ENCODE data around the gene PCK1.

Gene PCK1

DNA sequence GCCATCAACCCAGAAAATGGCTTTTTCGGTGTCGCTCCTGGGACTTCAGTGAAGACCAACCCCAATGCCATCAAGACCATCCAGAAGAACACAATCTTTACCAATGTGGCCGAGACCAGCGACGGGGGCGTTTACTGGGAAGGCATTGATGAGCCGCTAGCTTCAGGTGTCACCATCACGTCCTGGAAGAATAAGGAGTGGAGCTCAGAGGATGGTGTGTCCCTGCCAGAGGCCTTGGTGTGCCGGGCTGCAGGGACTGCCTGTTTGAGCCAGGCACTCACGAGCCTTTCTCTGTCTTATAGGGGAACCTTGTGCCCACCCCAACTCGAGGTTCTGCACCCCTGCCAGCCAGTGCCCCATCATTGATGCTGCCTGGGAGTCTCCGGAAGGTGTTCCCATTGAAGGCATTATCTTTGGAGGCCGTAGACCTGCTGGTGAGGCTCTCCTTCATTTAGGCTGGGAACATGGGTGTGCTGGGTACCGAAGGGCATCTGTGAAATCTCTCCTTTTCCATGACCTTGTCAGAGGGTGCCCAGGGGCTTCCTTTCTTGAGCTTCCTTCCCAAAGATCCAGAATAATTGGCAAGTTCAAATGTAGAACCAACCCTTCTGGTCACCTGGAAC is 3.4 kb downstream of the PCK1 start:
- H3K27ac ChIP-seq = no peak overlapping the region
- TF ChIP-seq, protein P1, sequence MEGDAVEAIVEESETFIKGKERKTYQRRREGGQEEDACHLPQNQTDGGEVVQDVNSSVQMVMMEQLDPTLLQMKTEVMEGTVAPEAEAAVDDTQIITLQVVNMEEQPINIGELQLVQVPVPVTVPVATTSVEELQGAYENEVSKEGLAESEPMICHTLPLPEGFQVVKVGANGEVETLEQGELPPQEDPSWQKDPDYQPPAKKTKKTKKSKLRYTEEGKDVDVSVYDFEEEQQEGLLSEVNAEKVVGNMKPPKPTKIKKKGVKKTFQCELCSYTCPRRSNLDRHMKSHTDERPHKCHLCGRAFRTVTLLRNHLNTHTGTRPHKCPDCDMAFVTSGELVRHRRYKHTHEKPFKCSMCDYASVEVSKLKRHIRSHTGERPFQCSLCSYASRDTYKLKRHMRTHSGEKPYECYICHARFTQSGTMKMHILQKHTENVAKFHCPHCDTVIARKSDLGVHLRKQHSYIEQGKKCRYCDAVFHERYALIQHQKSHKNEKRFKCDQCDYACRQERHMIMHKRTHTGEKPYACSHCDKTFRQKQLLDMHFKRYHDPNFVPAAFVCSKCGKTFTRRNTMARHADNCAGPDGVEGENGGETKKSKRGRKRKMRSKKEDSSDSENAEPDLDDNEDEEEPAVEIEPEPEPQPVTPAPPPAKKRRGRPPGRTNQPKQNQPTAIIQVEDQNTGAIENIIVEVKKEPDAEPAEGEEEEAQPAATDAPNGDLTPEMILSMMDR (conservative IDR thresholded peaks at IDR 0.05) = no peak

- TF ChIP-seq, protein P1 (conservative IDR thresholded peaks at IDR 0.05) = no peak
- H3K27ac ChIP-seq = no peak overlapping the region
Observed at GRCh38 chr20:57564951-57565642, 4.2 kb downstream of the PCK1 start.

DNA sequence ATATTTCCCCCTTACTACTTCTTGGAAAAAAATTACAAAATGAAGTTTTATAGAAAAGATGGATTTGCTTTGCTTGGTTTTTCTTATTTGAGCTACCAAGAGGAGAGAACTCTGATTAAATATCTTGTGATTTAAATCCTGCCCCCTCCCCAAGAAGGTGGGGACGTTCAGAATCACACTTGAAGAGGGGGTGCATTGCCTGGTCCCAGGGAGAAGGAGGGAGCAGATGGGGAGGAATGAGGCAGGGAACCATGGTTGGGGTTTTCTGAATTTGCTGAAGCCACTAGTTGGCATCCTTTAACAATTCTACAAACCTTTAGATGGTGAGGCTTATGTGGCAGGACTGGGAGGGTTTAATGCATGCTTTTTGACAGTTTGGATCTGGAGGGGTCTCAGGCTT is 5.5 kb downstream of the PCK1 start:
- TF ChIP-seq, protein P1 (conservative IDR thresholded peaks at IDR 0.05) = no peak
- H3K27ac ChIP-seq = no peak overlapping the region

DNA sequence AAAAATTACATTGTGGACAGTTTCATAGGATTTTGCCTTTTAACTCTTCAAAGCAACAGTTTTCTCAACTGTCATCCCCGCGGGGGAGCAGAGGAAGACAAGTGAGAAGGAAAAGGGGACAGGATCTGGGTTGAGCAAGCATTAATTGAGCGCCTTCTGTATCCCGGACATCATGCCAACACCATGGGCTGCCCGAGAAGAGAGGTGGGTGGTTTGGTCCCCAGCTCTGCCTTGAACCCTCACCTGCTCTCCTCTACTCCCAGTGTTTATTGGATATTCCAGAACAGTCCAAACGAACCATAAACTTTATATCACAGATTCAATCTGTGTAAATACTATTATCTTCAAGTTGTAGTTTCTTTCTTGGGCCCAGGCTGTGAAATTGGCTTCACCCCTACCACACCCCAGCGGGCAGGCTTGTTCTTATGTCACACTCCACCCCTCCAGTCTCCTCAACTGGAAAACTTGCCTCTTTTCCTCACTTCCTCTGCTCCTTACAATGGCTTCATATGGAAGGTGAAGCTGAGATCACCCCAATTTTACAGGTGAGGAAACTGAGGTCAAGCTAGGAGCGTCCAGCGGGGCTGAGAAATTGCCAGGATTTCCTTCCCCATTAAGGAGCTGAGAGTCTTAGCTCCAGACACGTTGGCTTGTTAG is 6.0 kb downstream of the PCK1 start:
- H3K27ac ChIP-seq = no peak overlapping the region
- TF ChIP-seq, protein P1 (conservative IDR thresholded peaks at IDR 0.05) = no peak

DNA sequence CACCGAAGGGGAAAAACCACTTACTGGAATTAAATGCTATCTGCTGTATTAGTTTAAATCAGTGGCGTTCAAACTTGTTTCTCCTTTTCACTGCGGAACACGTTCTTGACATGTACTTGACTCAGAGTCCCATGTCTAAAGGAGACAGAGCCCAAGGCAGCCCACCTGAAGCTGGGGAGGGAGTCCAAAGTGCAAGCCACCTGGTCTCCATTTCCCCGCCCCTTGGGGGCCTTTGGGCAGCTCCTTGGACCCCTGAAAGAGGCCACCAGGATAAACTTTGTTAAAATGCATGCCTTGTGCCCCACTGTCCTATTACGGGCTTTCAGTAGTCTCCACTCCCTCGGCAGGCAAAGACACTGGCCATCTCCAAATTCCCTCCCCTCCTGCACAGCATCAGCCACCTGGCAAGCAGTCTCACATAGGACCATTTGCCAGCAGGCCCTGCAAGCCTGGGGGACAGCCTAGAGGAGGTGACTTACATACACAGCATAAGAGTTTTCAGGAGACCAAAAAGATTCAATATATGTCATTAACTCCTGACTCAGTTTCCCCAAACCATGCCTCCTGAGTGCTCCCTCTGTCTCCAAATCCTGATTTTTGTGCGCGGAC is 6.7 kb downstream of the PCK1 start:
- no peak overlapping the region for H3K27ac ChIP-seq

DNA sequence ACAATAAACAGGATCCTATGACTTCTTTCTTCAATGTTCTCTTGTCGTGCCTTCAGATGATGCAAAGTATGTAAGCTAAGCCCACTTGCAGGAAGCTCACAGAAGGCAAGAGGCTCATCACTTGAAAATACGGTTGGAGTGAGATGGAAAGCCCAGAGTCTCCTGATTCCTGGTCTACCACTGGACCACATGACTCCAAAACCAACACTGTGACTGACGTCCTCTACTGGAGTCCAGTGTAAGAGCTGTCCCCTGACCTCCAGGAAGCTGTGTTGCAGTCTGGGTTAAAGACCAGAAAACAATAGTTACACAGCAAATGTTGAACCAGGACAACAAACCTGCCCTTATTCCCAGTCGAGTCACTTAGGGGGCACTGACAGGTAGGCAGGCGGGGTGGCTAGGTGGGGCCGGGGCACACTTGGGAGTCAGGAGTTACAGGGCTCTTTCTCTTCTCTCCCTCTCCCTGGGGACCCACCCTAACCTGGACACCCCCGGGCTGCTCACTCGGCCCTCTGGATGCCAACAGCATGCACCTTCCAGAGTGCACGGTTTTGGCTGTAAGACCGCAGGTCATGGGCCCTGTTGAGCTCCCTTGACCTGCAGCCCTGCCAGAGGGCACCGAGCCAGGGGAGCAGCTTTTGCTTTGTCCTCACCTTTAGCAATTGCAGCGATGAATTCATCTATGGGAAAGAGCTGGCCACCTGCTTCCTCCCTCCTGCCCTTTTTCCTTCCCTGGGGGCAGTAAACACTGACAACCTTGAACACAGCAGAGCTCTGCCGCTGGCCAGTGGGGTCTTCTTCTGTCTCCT is 7.4 kb downstream of the PCK1 start:
- no peak overlapping the region for H3K27ac ChIP-seq

More for the DNA sequence above, 6.7 kb downstream of the PCK1 start:
- TF ChIP-seq, protein P1 (conservative IDR thresholded peaks at IDR 0.05) = no peak

More for the DNA sequence above, 7.4 kb downstream of the PCK1 start:
- TF ChIP-seq, protein P1 (conservative IDR thresholded peaks at IDR 0.05) = no peak
